GM18517 (cell line): Measurements from ENCODE around the gene HAPLN1.
A peak's percentile ranks its signal among the peaks of the same experiment; 100 is the strongest.

ENCODE experiments used
- ATAC-seq: cut with Tn5 transposase; IDR thresholded peaks from one replicate; pipeline ENCODE4 v1.9.1; 2021; ENCODE audit warnings: mild to moderate bottlenecking, moderate library complexity; ENCODE audit not compliant: unreplicated experiment

Gene HAPLN1

GRCh38 chr5:83718936-83719495 is 1.6 kb downstream of the HAPLN1 start:
- ATAC-seq: no peak

- peak; percentile 91 for ATAC-seq
These were observed 2.3 kb downstream of the HAPLN1 start for GRCh38 chr5:83718195-83718825.

- ATAC-seq: no peak
These were observed 5.2 kb downstream of the HAPLN1 start for GRCh38 chr5:83715236-83716065.

- ATAC-seq: no peak
These were observed 5.8 kb downstream of the HAPLN1 start for GRCh38 chr5:83714810-83715209.

- peak; percentile 79 for ATAC-seq
These were observed 8.6 kb downstream of the HAPLN1 start for GRCh38 chr5:83711982-83712601.

- ATAC-seq: no peak
These were observed 10.7 kb downstream of the HAPLN1 start for GRCh38 chr5:83709973-83710372.

GRCh38 chr5:83708170-83708569 is 12.5 kb downstream of the HAPLN1 start:
- ATAC-seq: no peak

- no peak for ATAC-seq
These were observed 17.6 kb downstream of the HAPLN1 start for GRCh38 chr5:83703059-83703458.

GRCh38 chr5:83701886-83702285 is 18.8 kb downstream of the HAPLN1 start:
- no peak for ATAC-seq

GRCh38 chr5:83689881-83690280 is 30.8 kb downstream of the HAPLN1 start:
- ATAC-seq: no peak

- ATAC-seq: no peak
These were observed 32.4 kb downstream of the HAPLN1 start for GRCh38 chr5:83688281-83688680.

- ATAC-seq: no peak
These were observed 33.5 kb downstream of the HAPLN1 start for GRCh38 chr5:83687124-83687619.

GRCh38 chr5:83686251-83686650 is 34.4 kb downstream of the HAPLN1 start:
- ATAC-seq: no peak

GRCh38 chr5:83683836-83684235 is 36.8 kb downstream of the HAPLN1 start:
- no peak for ATAC-seq

GRCh38 chr5:83672646-83673045 is 48.0 kb downstream of the HAPLN1 start:
- ATAC-seq: no peak

- no peak for ATAC-seq
These were observed 48.5 kb downstream of the HAPLN1 start for GRCh38 chr5:83672158-83672557.

- no peak for ATAC-seq
These were observed 55.0 kb downstream of the HAPLN1 start for GRCh38 chr5:83665631-83666030.

- no peak for ATAC-seq
These were observed 58.1 kb downstream of the HAPLN1 start for GRCh38 chr5:83662558-83662957.

GRCh38 chr5:83657807-83658525 is 62.7 kb downstream of the HAPLN1 start:
- no peak for ATAC-seq

GRCh38 chr5:83654427-83654994 is 66.1 kb downstream of the HAPLN1 start:
- peak; percentile 42 for ATAC-seq
